Measurements from ENCODE around the gene RPL13A. TPM values are rescaled to one million over a fixed set of nuclear protein-coding genes. Genes with fewer than 3 reads are reported as not detected.

The RPL13A gene
- total and polyA plus RNA-seq, 2 donors (not counting 3 experiments of a cell fraction or from before 2014, with no cell fraction given), result 2,291 to 4,148 TPM

DNA sequence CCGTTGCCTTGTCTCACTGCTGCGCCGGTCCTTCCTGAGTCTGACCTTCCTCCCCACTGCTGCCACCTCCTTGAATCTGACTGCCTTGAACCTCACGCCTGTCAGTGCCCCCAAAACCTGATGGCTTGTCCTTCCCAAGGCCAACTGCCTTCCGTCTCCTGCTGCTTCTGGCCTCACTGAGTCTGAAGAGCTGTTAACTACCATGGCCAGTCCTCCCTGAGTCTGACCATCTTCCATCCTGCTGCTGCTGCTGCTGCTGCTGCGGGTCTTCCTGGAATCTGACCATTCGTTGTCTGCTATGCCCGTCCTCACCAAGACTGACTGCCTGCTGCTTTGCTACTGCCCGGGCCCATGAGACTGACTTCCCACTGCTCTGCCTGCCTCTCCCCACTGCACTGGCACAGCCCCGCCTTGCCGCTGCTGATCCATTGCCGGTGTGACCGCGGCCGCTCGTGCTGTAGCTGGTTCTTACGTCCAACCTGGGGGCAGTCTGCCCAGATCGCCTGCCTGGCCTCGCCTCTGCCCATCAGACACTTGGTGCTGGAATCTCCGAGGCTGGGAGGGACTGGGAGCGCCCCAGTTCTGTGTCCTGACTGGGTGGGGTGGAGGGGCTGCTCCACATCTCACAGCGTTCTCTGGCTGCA, 37.5 kb downstream of the RPL13A start:
- Histone ChIP-seq H3K4me2 (ENCODE audit: insufficient read depth, low read length) (no peak overlapping the region), H3K27ac (ENCODE audit: insufficient read depth, low read depth, low read length) (no peak overlapping the region), H3K9me3 (replicated peaks; ENCODE audit: control insufficient read depth, insufficient read depth, low read length) (no peaks in the 10 kb centered on the region), H3K79me2 (ENCODE audit: control insufficient read depth, insufficient read depth, low read length) (peaks cover 5% of the 10 kb centered on the region), H3K9ac (replicated peaks; ENCODE audit: extremely low read depth, insufficient read depth, low read length) (no peak overlapping the region), H3K27me3 (ENCODE audit: control insufficient read depth in 2 of 2, insufficient read depth in 2 of 2, low read length in 2 of 2) (no peaks in the 10 kb centered on the region), H2AFZ (ENCODE audit: low read depth, low read length) (no peak overlapping the region), H3K9me1 (replicated peaks; ENCODE audit: control insufficient read depth, extremely low read depth, insufficient read depth, low read length) (no peaks in the 10 kb centered on the region), H3K4me1 (ENCODE audit: control insufficient read depth, extremely low read depth, insufficient read depth, low read length) (no peaks in the 10 kb centered on the region), H4K20me1 (replicated peaks; ENCODE audit: control insufficient read depth, extremely low read depth, insufficient read depth, low read length) (no peaks in the 10 kb centered on the region), H3K4me3 (replicated peaks in 1 of 3; ENCODE audit: insufficient read depth in 1 of 3, low read depth in 1 of 3, low read length in 3 of 3) (no peak overlapping the region), H3K36me3 (ENCODE audit: control insufficient read depth in 2 of 2, extremely low read depth in 1 of 2, insufficient read depth in 2 of 2, low read length in 2 of 2) (peaks cover 2 to 15% of the 10 kb centered on the region in 2 experiments)
- dilution Hi-C loops (cut with MboI; ENCODE audit: extremely low pct_ligation_motif_present, low sequenced_read_pairs), result no loop called here
- CTCF ChIA-PET, result interaction anchor here (0.9 to 1.0 kb wide), 2 partner anchors 22 to 45 kb away, joined by 3 read pairs; no protein-coding TSS in a partner anchor
- TF ChIP-seq, protein P1, sequence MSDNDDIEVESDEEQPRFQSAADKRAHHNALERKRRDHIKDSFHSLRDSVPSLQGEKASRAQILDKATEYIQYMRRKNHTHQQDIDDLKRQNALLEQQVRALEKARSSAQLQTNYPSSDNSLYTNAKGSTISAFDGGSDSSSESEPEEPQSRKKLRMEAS (IDR thresholded peaks at IDR 0.05; ENCODE audit: insufficient read depth, insufficient read length), result no peak
- TF ChIP-seq EZH2 (IDR thresholded peaks at IDR 0.05; ENCODE audit: borderline replicate concordance, low read depth, low read length, severe bottlenecking) (no peak), MYC (IDR thresholded peaks at IDR 0.05; ENCODE audit: low read depth, low read length) (no peak), FOS (IDR thresholded peaks at IDR 0.05; ENCODE audit: borderline replicate concordance, insufficient read depth, low read length) (no peak), JUN (IDR thresholded peaks at IDR 0.05; ENCODE audit: borderline replicate concordance, insufficient read depth, insufficient read length, low read depth) (no peak), POLR2A (IDR thresholded peaks at IDR 0.05; ENCODE audit: low read depth, low read length) (no peak), GATA2 (IDR thresholded peaks at IDR 0.05; ENCODE audit: insufficient read depth, insufficient read length, low read depth, low read length) (no peak), POLR2AphosphoS5 (IDR thresholded peaks at IDR 0.05; ENCODE audit: insufficient read depth, low read depth, low read length) (no peak)
- TF ChIP-seq, protein P2, sequence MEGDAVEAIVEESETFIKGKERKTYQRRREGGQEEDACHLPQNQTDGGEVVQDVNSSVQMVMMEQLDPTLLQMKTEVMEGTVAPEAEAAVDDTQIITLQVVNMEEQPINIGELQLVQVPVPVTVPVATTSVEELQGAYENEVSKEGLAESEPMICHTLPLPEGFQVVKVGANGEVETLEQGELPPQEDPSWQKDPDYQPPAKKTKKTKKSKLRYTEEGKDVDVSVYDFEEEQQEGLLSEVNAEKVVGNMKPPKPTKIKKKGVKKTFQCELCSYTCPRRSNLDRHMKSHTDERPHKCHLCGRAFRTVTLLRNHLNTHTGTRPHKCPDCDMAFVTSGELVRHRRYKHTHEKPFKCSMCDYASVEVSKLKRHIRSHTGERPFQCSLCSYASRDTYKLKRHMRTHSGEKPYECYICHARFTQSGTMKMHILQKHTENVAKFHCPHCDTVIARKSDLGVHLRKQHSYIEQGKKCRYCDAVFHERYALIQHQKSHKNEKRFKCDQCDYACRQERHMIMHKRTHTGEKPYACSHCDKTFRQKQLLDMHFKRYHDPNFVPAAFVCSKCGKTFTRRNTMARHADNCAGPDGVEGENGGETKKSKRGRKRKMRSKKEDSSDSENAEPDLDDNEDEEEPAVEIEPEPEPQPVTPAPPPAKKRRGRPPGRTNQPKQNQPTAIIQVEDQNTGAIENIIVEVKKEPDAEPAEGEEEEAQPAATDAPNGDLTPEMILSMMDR (IDR thresholded peaks at IDR 0.05; ENCODE audit: extremely low read depth in 1 of 2, insufficient read depth in 1 of 2, low read depth in 1 of 2, low read length in 2 of 2), result no peak
- POLR2A ChIA-PET, result no interaction called here
- no peak for DNase-seq (ENCODE audit: low read depth, low spot score)
- no peak for FAIRE-seq
- no TSS peak for BruUV-seq (replicated peaks)
- intact Hi-C loops (cut with micrococcal nuclease), result no loop called here
